ENCODE results near the gene CDH8.

CDH8 gene

GRCh38 chr16:61945511-61945910 lies 90.7 kb downstream of the CDH8 start:
- DNase-seq: no peak
- in situ Hi-C loops (cut with HindIII; ENCODE audit: low pct_ligation_motif_present, low sequenced_read_pairs): no loop called here
- no peak for TF ChIP-seq CTCF (IDR thresholded peaks at IDR 0.05; ENCODE audit: low read depth, low read length, missing control alignments)
- H3K36me3 ChIP-seq (replicated peaks): no peaks in the 10 kb centered on the region
- H3K27ac ChIP-seq: no peak overlapping the region
- no peaks in the 10 kb centered on the region for H3K27me3 ChIP-seq (replicated peaks)
- H3K4me3 ChIP-seq (ENCODE audit: low read depth, low read length): no peak overlapping the region

- Histone ChIP-seq H3K27ac (no peak overlapping the region), H3K27me3 (replicated peaks) (no peaks in the 10 kb centered on the region)
Measured at GRCh38 chr16:61944004-61944403, 92.2 kb downstream of the CDH8 start.

DNA sequence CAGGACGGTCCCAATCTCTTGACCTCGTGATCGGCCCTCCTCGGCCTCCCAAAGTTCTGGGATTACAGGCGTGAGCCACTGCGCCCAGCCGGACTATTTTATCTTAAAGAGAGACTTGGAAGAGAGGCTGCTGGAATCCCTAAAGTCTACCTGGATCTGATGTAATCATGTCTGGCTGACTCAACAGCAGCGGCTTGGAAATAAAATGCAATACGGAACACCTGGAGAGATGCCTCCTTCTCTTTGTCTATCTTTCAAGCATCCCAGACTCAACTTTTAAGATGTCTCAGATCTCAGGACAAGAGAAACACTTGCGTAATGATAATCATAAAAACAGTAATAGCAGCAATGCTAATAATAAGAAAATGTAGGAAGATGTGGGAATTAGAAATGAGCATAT lies 95.6 kb downstream of the CDH8 start:
- H3K27me3 ChIP-seq (replicated peaks): no peaks in the 10 kb centered on the region
- in situ Hi-C loops (cut with HindIII; ENCODE audit: low pct_ligation_motif_present, low sequenced_read_pairs): no loop called here
- no peak for DNase-seq
- no peak for TF ChIP-seq CTCF (IDR thresholded peaks at IDR 0.05; ENCODE audit: low read depth, low read length, missing control alignments)
- H3K4me3 ChIP-seq (ENCODE audit: low read depth, low read length): no peak overlapping the region
- no peaks in the 10 kb centered on the region for H3K36me3 ChIP-seq (replicated peaks)
- H3K27ac ChIP-seq: no peak overlapping the region

More at GRCh38 chr16:61944004-61944403, 92.2 kb downstream of the CDH8 start:
- in situ Hi-C loops (cut with HindIII; ENCODE audit: low pct_ligation_motif_present, low sequenced_read_pairs): no loop called here
- Histone ChIP-seq H3K4me3 (ENCODE audit: low read depth, low read length) (no peak overlapping the region), H3K36me3 (replicated peaks) (no peaks in the 10 kb centered on the region)
- no peak for TF ChIP-seq CTCF (IDR thresholded peaks at IDR 0.05; ENCODE audit: low read depth, low read length, missing control alignments)
- DNase-seq: no peak

GRCh38 chr16:61937646-61938045 lies 98.6 kb downstream of the CDH8 start:
- in situ Hi-C loops (cut with HindIII; ENCODE audit: low pct_ligation_motif_present, low sequenced_read_pairs): no loop called here
- Histone ChIP-seq H3K27ac (no peak overlapping the region), H3K4me3 (ENCODE audit: low read depth, low read length) (no peak overlapping the region), H3K27me3 (replicated peaks) (no peaks in the 10 kb centered on the region), H3K36me3 (replicated peaks) (no peaks in the 10 kb centered on the region)
- DNase-seq: no peak
- TF ChIP-seq CTCF (IDR thresholded peaks at IDR 0.05; ENCODE audit: low read depth, low read length, missing control alignments): no peak

DNA sequence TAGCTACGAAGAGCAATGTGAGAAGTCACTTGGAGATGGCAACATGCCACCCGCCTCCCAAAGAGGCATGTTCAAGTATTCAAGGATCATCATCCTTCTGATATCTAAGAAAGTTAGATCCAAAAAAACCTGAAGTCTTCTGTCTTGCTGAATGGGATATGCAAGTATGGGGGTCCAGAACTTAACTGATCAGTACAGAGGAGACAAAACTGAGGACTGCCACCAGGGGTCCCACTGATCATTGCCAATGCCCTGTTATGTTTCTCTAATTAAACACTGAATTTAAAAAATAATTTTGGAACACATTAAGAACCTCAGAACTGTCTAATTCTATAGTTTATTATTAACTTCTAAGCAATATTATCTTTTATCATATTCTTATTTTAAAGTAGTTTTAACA lies 99.7 kb downstream of the CDH8 start:
- in situ Hi-C loops (cut with HindIII; ENCODE audit: low pct_ligation_motif_present, low sequenced_read_pairs): no loop called here
- peak; percentile 69 for TF ChIP-seq CTCF (IDR thresholded peaks at IDR 0.05; ENCODE audit: low read depth, low read length, missing control alignments)
- Histone ChIP-seq H3K27ac (no peak overlapping the region), H3K36me3 (replicated peaks) (no peaks in the 10 kb centered on the region), H3K4me3 (ENCODE audit: low read depth, low read length) (no peak overlapping the region), H3K27me3 (replicated peaks) (no peaks in the 10 kb centered on the region)
- DNase-seq: peak; percentile 13

DNA sequence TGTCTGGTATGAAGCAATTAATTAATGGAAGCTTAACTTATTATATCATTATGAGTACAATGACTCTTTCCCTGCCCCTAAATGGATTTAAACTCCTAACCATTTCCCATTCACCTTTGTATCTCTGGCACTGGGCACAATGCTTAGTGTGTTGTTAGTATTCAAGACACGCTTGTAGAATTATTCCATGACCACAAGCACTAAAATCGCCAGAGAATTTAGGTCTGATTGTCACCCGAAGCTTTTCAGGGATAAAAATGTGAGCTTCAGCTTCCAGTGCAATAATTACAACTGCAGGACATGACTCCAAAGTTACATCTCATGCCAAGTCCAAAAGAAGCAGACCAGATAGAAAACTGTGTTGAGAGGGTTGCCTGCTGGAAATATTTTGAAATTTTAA lies 101.6 kb downstream of the CDH8 start:
- DNase-seq: no peak
- in situ Hi-C loops (cut with HindIII; ENCODE audit: low pct_ligation_motif_present, low sequenced_read_pairs): no loop called here
- H3K27me3 ChIP-seq (replicated peaks): no peaks in the 10 kb centered on the region
- no peaks in the 10 kb centered on the region for H3K36me3 ChIP-seq (replicated peaks)
- TF ChIP-seq CTCF (IDR thresholded peaks at IDR 0.05; ENCODE audit: low read depth, low read length, missing control alignments): no peak
- no peak overlapping the region for H3K4me3 ChIP-seq (ENCODE audit: low read depth, low read length)
- H3K27ac ChIP-seq: no peak overlapping the region

All from brain microvascular endothelial cell (primary cell).